ELR (cell line): ENCODE measurements around the gene DTNB.

Experiments used
- DNase-seq: peaks from one replicate; pipeline ENCODE4 v3.0.0-alpha.2; 2015; ENCODE audit warnings: low read depth

Gene DTNB

DNA sequence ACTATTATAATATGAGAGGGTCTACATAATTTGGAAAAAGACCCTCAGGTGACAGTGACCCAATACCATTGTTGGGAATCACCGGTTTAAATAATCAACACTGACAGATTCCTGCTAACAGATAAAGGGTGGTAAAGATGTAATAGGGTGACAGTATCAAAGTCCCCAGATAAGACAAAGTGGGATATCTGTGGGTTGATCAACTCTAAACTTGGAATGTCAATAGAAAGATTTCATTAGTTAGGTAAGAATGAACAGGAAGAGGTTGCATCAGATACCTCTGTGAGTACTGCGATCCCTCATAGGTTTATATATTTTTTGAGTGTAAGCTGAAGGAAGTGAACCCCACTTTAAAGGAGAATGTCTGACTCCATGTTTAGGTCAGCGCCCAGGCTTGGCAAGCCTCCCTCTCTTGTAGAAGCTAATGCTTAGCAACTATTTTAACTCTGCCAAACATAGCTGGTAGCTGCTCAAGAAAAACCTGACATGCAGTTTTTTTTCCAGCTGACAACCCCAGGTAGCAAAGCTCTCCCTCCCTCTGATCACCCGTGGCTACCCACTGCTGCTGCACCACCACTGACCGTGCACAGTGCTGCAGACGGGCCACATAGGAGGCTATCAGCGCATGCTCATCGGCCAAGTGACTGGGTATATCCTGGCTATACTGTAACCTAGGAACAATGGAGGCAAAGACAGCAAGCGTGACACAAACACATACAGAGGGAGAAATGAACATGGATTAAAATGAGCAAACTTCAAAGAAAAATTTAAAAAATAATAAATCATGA is 218.4 kb downstream of the DTNB start:
- DNase-seq, result no peak

DNA sequence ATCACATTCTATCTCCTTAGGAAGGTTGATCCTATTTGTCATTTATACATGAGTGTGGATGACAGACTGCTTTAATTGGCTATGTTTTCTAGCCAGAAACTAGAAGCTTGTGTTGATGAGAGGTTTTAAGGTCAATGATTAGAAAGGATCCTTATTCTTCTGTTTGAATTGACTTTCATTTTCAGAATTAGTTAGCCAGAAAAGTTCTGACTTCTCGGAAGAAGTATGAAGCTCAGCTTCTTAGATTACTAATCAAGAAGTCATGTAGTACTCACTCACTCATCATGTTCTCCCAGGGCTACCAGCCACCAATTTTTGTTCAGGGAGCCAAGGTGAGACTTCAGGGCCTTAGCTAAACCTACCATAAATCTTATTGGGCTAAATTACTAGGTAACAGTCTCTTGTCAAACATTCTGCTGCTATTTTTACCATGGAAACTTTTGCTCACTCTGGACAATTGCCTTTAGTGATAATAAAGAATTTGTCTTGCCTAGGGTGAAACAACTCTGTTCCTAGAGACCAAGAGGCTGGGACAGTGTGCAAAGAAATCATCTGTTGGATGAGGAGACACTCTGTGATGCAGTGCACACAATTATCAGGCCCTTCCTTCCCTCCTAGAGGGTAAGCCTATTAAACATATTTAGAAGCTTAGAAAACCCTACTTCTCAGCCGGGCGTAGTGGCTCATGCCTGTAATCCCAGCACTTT is 220.0 kb downstream of the DTNB start:
- peak; percentile 25 for DNase-seq

DNA sequence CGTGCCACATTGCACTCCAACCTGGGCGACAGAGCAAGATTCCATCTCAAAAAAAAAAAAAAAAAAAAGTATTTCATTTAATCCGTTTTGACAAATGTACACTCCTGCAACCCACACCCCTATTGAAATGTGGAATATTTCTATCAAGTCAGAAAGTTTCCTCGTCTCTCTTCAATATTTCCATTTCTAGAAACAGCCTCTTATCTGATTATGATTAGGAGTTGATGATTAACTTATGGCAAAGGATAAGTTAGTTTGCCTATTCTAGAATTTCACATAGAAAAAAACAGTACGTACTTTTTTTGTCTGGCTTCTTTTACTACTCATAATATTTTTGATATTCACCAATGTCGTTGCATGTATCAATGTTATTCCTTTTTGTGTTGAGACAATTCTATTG is 224.6 kb downstream of the DTNB start:
- DNase-seq, result no peak

DNA sequence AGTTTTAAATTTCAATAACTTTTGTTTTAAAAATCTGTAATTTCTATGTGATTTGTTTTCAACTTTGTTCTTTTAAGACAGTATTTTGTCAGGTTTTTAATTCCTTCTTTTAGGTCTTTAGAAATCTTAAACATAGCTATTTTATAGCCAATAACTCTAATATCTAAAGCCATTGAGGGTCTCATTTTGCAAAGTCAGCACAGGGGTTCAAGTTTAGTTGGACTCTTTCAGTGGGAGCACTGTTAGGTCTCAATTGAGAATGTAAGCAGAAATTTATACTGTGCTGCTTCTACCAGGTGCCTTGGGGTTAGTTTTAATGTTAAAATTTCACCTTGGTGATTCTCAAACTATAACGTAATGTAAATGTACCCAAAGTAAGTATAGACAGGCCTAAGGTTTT is 226.4 kb downstream of the DTNB start:
- DNase-seq, result no peak

DNA sequence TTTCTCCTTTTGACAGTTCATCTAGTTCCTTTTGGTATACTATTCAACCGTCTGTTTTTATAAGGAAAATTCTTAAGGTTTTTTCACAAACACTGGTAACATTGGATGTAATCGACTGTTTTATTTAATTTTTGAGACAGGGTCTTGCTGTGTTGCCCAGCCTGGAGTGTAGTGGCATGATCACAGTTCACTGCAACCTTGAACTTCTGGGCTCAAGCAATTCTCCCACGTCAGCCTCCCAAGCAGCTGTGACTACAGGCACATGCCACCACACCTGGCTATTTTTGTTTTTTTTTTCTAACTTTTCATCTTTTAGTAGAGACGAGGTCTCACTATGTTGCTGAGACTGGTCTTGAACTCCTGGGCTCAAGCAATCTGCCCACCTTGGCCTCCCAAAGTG is 227.3 kb downstream of the DTNB start:
- no peak for DNase-seq

DNA sequence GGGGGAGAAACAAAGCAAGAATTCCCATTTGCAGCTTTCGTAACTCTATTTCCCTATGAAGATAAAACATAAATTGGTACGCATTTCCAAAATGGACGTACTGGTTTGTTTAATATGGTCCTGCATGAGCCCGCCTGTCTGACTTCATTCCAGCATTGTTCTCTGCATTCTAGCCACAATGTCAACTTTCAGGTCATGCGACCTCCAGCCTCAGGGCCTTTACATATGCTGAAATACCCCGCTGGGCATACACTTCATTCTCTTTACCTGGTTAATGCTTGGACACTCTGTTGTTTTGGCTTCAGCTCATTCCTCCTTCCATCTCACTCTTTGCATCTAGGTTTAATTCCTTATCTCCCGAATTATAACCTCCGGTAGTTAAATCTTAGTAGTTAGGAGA is 227.9 kb downstream of the DTNB start:
- DNase-seq, result no peak

DNA sequence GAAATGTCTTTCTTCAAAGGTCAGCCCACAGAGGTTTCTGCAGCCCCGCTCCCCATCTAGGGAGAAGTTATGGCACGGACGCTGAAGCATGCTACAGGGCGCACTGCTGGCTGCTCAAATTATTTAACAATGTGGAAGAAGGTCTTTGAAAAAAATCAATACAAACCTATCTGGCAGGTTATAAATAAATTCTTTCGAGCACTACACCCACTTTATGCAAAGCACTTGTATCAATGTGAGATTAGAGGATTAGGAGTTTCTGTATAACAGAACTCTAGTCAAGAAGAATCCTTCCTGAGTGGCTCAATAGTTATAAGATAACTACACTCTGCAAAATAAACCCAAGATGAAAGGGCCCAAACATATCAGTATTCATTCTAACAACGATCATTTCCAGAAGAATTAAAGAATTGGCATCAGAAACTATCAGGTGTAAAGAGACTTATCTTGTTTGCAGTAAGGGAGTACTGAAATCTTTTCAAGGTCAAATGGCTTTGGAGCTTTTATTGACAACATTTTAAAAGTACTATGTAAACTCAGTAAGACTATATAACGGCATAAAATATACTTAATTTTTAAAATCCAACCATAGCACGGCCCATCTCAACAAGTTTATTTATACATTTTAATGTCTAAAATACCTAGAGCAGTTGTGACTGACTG is 228.6 kb downstream of the DTNB start:
- no peak for DNase-seq

DNA sequence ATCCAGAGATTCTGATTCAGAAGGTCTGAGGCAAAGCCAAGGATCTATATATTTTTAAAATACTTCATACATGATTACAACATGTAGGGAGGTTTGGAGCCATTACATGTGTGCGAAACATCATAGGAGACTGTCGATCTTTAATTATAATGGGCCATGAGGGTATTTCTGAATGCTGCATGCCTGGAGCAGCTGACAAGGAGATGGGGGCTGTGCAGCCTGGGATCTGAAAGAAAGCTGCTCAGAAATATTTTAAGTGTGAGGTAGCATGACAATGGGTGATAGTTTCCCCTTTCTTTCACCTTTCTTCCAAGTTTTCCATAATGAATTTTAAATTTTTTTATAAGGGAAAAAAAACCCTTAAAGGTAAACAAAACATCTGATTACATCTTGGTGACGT is 229.6 kb downstream of the DTNB start:
- no peak for DNase-seq

DNA sequence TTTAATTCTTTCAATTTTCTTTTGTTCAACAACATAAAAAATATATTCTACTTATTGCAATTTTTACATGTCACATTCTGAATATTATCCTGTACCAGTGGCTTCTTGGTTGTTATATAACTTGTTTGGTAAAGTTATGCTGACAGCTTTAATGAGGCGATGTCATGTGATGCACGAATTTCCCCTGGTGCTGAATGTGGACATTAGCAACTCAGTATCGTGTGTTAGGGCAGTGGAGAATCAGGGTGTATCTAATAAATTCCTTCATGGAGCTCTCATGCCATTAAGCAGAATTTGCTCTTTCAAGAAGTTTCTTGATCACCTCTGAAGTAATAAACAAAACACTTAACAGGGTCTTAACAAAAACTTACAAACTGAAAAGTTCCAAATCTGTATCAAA is 232.0 kb downstream of the DTNB start:
- no peak for DNase-seq

DNA sequence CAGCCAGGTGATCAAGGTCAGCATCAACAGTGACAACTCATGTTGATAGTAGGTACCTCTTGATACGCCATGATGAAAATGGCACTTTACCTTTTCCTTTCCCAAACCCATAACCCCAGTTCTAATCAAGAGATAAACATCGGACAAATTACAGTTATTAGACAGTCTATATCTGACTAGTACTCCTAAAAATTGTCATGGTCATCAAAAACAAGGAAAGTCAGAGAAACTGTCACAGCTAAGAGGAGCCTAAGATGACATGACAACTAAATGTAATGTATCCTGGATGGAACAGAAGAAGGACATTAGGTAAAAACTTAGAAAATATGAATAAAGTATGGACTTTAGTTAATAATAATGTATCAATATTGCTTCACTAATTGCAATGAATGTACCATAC is 234.6 kb downstream of the DTNB start:
- no peak for DNase-seq

DNA sequence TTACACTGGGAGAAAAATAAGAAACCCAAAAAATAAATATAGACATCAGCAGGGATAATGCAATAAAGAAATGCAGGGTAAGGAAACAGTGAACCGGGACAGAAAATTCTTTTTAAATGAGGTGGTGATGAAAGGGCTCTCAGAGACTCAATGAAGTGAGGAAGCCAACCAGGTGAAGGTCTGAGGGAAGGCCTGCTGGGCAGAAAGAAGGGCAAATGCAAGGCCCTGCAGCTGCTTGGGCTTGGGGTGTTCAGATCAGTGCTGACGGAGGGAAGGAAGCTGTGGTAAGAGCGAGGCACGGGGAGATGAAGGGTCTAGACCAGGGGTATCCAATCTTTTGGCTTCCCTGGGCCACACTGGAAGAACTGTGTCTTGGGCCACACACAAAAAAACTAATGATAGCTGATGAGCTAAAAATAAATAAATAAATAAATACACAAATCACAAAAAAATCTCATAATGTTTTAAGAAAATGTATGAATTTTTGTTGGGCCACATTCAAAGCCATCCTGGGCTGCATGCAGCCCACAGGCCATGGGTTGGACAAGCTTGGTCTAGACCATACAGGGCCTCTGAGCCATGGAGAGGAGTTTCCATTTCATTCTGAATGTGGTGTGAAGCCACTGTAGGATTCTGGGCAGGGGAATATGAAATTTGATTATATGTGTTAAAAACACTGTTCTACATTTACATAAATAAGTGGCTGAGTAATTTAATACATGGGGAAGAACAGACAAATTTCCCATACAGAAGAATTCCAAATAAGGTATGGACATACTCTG is 235.3 kb downstream of the DTNB start:
- DNase-seq, result no peak

DNA sequence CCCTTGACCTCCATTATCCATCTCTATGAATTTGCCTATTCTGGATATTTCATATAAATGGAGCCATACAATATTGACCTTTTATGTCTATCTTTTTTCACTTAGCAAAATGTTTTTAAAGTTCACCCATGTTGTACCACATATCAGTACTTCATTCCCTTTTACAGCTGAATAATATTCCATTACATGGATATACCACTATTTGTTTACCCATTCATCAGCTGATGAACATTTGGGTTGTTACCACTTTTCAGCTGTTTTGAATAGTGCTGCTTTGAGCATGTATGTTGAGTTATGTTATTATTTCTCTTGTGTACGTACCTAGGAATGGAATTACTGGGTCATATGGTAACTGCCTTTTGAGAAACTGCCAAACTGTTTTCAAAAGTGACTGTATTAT is 238.0 kb downstream of the DTNB start:
- DNase-seq, result no peak

DNA sequence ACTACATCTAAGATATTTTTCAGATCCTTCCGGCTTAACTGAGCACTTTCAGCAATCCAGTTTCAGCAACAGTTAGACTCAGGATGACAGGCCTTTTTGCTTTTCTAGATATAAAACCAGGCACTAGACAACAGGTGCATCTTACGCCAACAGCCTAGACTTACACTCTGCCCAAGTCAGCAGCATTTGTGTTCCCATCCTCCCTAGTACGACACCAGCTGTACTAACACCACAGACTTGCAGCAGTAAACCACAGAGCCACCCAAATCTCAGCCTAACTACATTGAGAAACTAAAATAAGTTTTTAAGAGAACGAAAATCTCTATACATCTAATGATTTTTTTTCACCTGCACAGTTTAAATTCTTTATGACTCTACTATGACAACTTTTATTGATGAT is 241.8 kb downstream of the DTNB start:
- no peak for DNase-seq

DNA sequence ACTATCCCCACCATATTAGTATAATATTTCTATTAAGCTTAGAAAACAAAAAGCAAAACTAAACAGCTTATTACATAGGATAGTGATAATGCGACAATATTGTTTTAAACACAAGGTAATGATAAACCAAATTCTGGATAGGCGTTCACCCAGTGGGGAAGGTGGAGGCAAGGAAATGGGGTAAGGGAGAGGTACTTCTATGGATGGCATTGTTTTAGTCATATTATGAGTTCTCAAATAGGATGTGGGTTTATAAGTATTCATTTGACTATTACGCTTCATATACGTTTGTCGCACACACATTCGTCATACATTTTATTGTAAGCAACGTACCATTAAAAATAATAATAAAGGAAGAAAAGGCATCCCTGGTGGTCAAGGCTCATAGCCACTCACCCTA is 242.8 kb downstream of the DTNB start:
- DNase-seq, result no peak

DNA sequence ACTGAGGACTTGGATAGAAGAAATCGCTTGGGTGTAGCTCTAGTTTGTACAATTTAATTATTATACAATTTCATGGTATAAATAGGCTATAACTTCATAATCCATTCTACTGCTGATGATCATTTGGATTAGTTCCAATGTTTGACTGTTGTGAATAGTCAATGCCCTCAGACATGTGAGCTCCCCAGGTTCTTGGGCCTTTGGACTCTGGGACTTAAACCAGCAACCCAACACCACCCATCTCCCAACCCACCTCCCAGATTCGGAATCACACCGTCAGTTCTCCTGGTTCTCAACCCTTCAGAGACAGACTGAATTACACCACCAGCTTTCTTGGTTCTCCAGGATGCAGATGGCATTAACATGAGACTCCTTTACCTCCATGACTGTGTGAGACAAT is 247.1 kb downstream of the DTNB start:
- no peak for DNase-seq

DNA sequence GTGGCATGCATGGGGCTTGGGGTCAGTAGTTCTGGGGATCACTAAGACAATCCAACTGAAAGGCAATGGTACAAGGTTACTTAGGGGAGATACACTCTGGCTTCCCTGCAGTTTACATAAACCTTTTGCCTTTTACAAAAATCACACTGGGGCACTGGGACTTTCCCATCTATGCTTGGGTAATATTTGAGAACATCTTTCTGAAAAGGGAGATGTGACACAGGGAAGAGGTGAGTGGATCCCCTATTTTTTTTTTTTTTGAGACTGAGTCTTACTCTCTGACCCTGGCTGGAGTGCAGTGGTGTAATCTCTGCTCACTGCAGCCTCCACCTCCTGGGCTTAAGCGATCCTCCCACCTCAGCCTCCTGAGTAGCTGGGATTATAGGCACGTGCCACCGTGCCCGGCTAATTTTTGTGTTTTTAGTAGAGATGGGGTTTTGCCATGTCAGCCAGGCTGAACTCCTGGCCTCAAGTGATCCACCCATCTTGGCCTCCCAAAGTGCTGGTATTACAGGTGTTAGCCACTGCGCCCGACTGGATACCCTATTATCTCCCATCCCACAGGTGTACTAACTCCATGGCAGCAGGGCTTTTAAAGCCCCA is 248.8 kb downstream of the DTNB start:
- no peak for DNase-seq

DNA sequence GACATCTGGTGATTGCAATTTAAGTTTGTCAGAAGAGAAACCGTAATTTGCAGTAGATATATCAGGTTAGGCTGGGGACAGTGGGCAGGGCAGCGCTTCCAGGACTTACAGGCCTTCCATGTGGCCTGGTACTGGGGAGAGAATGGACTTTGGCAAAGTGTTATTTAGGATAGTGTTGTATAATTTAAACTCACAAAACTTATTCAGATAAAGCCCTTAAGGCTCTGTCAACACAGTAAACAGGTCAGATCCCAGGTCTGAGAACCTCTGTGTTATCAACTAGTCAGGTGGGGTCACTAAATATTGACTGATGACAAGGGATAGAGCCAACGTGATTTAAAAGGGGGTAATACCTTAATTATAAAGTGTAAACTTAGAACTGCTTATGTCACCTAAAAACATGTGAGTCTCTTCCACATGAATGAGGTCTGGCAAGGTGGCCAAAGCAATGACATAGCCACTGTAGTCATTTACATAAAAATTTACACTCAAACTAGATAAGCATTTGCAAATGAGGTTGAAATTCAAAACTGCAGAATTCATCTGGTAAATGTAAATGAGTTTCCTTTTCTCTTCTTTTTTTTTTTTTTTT is 251.5 kb downstream of the DTNB start:
- no peak for DNase-seq

DNA sequence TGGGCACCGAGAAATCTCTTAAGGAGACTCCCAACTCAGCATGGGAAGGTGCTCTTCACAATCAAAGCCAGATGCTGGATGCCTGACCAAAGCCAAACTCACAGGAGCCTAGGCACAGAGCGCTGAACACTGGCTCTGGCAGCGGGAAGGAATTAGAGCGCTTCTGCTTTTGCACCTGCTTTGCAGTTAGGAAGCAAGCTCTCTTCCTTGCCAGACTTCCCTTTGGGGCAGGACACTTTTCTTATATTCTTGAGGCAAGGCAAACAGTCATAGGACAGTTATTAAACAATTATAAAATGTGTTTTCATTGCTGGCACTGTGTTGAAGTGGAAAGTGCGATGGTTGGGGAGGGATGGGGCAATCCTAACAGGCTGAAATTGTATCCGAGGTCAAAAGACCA is 252.1 kb downstream of the DTNB start:
- no peak for DNase-seq

DNA sequence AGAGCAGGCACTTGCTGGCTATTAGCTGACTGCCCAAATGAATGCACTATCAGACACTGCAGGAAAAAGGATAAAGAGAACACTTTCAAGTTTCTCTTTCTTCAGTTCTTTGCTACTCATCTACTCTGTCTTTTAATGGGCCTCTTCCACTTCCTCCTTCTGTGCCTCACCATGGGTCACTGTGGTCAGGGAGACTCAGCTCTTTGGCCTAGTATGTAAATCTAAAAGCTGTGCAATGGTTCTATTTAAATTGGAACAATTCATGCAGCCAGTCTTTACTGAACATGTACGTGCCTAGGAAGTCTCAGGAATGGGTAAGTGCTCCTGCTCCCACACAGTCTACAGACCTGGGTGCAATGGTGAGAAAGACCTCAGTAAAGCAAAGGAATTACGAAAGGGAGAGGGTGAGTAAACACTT is 252.5 kb downstream of the DTNB start:
- no peak for DNase-seq

DNA sequence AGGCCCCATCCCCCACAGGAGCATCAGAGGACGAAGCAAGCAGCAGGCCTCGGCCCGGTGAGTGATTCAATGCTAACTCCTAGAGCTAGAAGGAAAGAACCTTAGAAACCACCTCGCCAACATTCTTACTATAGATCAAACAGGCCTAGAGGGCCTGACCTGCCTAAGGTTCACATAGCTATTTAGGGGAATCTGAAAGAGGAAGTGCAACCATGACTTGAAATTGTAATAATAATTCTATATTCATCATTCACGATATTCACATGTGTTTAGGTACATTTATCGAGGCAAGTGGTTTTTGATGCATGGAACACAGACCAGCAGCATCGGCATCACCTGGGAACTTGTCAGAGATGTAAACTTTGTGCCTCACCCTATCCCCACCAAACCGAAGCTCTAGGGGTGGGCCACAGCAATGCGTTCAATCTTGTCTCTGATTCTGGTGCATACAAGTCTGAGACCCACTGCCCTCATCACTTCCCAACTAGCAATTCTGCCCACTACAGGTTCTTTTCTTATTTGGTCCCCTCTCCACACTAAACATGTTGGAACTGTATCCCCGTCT is 253.6 kb downstream of the DTNB start:
- DNase-seq, result no peak

DNA sequence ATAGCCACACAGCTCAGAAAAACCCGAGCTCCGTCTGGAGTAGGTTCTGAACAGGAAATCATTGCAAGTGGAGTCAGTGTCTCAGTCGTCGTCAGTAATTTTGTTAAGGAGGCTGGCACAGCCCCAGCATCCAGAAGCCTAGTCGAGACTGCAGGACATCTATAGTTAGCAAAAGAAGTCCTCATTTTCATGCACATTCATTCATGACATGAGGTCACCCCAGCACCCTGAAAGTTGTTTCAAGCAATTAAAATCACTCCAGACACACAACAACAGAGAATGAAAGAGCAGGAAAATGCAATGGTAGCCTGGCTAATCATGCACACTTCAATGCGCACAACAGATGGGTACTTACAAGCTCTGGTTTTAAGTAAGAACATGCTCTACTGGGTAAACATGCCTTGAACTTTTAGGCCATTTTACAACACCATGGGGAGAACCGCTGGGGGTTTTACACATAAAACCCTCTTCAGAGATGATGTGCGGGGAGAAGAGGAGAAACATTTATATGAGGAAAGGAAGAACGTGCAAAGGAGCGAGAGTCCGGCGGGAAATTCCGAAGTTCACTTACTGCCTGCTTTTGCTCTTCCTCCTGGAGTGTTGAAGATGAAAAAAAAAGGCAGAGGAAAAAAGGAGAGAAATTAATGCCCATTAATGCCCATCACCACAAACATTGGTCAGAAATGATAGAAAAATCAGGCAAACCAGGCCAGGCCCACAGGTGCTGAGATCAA is 254.3 kb downstream of the DTNB start:
- no peak for DNase-seq
